Stimulated activated CD4-positive, alpha-beta T cell treated with anti-CD3 and anti-CD28 coated beads, Interleukin-2, amount 100 ng/mL, for 4 hours (primary cell): ENCODE measurements around the gene PRDM16.

Experiments
- DNase-seq: peaks from one replicate; pipeline ENCODE4 v3.0.0-alpha.2; 2020; ENCODE audit warnings: low read depth

The PRDM16 gene

GRCh38 chr1:3032371-3033039 is 36.5 kb upstream of the PRDM16 start:
- DNase-seq: no peak

GRCh38 chr1:3033040-3033789 is 35.8 kb upstream of the PRDM16 start:
- DNase-seq: peak; percentile 49

DNA sequence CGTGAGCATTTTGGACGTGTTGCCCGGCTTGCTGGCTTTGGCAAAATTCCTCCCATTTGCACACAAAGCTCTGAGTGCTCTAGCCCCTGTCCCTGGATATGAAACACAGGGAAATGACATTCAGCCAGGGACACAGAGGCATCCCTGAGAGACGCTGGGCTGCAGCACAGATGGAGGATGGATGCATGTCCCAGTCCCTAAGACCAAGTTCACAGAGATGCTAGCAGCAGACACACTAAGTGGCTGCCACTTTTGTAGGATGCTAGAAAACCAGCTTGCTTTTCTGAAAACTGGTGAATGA is 35.3 kb upstream of the PRDM16 start:
- no peak for DNase-seq

DNA sequence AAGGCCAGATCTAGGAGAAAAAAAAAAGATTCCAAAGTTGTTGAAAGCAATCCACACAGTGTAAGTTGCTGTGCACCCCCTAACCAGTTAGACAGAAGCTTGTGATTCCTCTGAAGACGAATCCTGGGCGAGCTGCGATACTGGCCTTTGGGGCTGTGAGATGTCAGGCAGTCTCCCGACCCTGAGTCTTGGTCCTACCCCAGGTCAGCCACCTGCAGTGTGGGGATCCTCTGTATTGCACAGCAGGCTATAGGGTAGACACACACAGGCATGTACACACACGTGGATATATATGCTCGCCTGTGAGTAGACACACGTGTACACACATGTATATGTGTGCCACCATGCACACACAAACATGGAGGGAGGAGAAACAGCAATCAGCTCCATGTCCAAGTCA is 34.8 kb upstream of the PRDM16 start:
- DNase-seq: no peak

GRCh38 chr1:3034728-3035562 is 34.1 kb upstream of the PRDM16 start:
- no peak for DNase-seq

GRCh38 chr1:3035563-3036446 is 33.2 kb upstream of the PRDM16 start:
- DNase-seq: no peak

- DNase-seq: no peak
Observed at GRCh38 chr1:3036447-3037280, 32.3 kb upstream of the PRDM16 start.

- DNase-seq: no peak
Observed at GRCh38 chr1:3037281-3038040, 31.5 kb upstream of the PRDM16 start.

- no peak for DNase-seq
Observed at GRCh38 chr1:3038113-3038551, 30.9 kb upstream of the PRDM16 start.

- no peak for DNase-seq
Observed at GRCh38 chr1:3038571-3039181, 30.3 kb upstream of the PRDM16 start.

DNA sequence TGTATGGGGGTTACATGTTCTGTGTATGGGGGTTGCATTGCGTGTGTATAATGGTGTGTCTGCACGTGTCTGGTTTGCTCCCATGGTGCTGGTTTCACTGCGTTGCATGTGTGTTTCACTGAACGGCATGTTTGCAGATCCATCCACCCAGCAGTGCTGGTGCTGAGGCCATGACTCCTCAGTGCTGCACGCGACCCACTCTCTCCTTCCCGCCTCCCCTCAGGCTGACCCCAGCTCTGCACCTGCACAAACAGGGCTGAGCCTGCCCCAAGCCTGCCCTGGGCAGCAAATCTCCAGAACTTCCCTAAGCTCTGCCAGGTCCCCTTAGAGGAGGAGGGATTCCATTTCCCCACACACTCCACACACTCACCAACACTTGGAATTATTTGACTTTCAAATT is 29.0 kb upstream of the PRDM16 start:
- no peak for DNase-seq

GRCh38 chr1:3042481-3042880 is 26.5 kb upstream of the PRDM16 start:
- DNase-seq: no peak

GRCh38 chr1:3049164-3049563 is 19.8 kb upstream of the PRDM16 start:
- no peak for DNase-seq

DNA sequence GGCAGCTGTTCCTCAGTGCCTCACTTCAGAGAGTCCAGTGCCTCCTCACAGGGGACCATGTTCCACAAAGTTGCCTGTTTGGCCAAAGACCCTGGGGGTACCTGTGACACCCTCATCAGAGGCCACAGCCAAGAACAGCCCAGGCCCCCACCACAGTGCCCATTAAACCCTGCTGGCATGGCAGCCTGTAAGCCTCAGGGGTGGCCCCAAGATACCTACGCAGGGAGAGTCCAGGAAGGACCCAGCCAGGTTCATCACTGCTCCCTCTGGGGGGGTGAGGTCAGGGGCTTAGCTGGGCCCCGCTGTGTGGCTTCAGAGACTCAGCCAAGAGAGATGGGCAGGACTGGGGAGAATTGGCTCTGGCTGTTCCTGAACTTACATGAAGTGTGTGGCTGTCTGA is 19.1 kb upstream of the PRDM16 start:
- no peak for DNase-seq

DNA sequence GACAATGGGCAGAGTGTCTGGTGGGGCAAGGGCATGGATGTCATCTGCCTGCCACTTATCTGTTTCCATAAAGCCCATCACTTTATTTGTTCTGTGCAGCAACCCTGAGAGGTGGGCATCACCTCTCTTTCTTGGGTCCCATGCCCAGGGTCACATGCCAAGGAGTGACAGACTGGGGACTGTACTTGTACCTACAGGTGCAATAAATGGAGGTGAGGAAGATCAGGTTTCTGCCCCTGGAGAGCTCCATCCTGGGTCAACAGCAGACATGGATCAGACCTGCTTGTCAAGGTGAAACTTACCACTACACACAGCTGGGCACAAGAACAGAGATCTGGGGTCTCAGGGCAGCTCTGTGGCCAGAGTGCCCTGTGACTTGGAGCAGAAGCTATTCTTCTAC is 18.4 kb upstream of the PRDM16 start:
- no peak for DNase-seq

DNA sequence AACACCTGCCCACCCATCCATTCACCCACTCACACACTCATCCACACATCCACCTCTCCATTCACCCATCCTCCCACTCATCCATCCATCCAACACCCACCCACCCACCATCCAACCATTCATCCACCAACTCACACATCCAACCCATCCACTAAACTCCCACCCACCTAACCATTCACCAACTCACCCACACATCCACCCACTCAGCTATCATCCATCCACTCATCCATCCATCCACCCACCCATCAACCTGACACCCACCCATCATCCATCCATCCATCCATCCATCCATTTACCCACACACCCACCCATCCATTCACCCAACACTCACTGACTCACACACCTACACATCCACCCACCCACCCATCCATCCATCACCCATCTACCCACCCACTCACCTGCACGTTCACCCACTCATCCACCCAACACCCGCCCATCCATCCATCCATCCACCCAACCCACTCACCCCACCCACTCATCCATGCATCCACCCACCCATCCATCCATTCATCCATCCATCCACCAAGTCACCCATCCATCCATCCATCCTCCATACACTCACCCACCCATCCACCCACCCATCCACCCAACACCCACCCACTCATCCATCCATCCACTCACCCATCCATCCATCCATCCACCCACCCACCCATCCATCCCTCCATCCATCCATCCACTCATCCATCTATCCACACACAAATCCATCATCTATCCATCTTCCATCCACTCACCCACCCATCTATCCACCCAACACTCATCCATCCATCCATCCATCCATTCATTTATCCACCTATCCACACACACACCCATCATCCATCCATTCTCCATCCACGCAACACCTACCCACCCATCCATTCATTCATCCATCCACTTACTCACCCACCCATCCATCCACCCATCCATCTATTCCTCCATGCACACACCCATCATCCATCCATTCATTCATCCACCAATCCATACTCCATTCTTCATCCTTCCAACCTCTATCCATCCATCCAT is 17.4 kb upstream of the PRDM16 start:
- DNase-seq: no peak

DNA sequence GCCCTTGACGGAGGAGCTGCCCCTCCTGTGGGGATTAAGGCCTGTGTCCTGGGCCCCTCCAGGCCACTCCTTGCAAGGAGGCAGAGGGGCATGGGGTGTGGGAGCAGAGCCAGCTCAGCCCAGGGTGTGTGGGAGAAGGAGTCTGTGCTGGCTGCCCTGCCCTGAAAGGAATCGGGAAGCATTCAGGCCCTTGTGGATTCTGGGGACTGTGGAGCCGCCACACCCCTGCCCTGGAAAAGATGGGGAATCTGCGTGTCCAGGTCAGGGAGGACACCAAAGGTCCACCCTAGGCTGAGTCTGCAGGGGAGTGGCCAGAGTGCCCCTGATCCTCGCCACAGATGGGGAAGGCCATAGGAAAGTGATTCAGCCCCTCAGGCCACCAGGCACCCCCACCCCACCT is 16.5 kb upstream of the PRDM16 start:
- no peak for DNase-seq

DNA sequence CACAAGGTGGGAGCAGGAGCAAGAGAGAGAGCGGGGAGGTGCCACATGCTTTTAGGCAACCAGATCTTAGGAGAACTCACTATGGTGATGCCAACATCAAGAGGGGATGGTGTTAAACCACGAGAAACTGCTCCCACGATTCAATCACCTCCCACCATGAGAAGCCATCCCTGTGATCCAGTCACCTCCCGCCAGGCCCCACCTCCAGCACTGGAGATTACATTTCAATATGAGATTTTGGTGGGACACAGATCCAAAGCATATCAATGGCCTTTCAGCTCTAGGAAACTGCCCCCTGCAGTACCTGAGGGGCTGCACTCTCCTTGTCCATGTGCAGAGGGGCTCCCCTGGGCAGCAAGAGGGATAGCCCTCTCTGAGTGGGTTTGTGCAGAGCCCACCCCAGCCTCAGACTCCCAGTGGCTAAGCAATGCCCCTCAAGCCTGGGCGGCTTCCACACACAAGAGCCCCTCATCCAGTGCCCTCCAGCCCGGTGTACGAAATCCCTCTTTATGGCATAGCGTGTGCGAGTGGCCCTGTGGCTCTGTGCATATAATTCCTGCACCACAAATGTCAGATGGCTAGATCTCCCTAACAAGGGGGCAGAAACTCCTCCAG is 15.5 kb upstream of the PRDM16 start:
- no peak for DNase-seq
